ENCODE data around the gene MIGA1.
"Not testable (repeated sequence)": the region's sequence is repeated elsewhere in the genome, so short reads cannot be mapped to it uniquely, and the experiment has no call there.

GRCh38 chr1:77786093-77786741 is 6.8 kb downstream of the MIGA1 start:
- TF ChIP-seq, protein P1, sequence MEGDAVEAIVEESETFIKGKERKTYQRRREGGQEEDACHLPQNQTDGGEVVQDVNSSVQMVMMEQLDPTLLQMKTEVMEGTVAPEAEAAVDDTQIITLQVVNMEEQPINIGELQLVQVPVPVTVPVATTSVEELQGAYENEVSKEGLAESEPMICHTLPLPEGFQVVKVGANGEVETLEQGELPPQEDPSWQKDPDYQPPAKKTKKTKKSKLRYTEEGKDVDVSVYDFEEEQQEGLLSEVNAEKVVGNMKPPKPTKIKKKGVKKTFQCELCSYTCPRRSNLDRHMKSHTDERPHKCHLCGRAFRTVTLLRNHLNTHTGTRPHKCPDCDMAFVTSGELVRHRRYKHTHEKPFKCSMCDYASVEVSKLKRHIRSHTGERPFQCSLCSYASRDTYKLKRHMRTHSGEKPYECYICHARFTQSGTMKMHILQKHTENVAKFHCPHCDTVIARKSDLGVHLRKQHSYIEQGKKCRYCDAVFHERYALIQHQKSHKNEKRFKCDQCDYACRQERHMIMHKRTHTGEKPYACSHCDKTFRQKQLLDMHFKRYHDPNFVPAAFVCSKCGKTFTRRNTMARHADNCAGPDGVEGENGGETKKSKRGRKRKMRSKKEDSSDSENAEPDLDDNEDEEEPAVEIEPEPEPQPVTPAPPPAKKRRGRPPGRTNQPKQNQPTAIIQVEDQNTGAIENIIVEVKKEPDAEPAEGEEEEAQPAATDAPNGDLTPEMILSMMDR (IDR thresholded peaks at IDR 0.05) = not testable (repeated sequence)
- not testable (repeated sequence) for TF ChIP-seq POLR2A (IDR thresholded peaks at IDR 0.05)

Measured in esophagus squamous epithelium (tissue), 4 donors.